Liver (tissue), 3 donors: ENCODE results near the gene MRPS23.

Experiments
- EGR1 ChIP-seq, 2 donors: IDR thresholded peaks; 2 replicates each; pipeline ENCODE4 v1.6.1; 2016 to 2018; ENCODE audit warnings: antibody characterized with exemption in 2 of 2, low read depth in 2 of 2
- FOXA1 ChIP-seq: IDR thresholded peaks from 2 replicates; pipeline ENCODE4 v1.6.1; 2016; ENCODE audit warnings: antibody characterized with exemption
- FOXA2 ChIP-seq: IDR thresholded peaks from 2 replicates; pipeline ENCODE4 v1.6.1; 2016; ENCODE audit warnings: antibody characterized with exemption
- GABPA ChIP-seq, 2 donors: IDR thresholded peaks in 1 of 2; conservative IDR thresholded peaks in 1 of 2; 2 replicates each; pipeline ENCODE4 v1.6.1; 2016; ENCODE audit warnings: antibody characterized with exemption in 2 of 2, mild to moderate bottlenecking in 1 of 2, moderate library complexity in 1 of 2
- HNF4A ChIP-seq, 2 donors: conservative IDR thresholded peaks; 2 replicates each; pipeline ENCODE4 v1.6.1; 2016; ENCODE audit warnings: antibody characterized with exemption in 2 of 2, mild to moderate bottlenecking in 2 of 2
- JUND ChIP-seq, 2 donors: IDR thresholded peaks; 2 replicates each; pipeline ENCODE4 v1.6.1; 2016; ENCODE audit warnings: antibody characterized with exemption in 2 of 2
- RAD21 ChIP-seq, 2 donors: IDR thresholded peaks; 2 replicates each; pipeline ENCODE4 v1.6.1; 2016; ENCODE audit warnings: antibody characterized with exemption in 2 of 2, mild to moderate bottlenecking in 2 of 2
- RXRA ChIP-seq, 2 donors: IDR thresholded peaks; 2 replicates each; pipeline ENCODE4 v1.6.1; 2017 to 2018; ENCODE audit warnings: antibody characterized with exemption in 2 of 2, mild to moderate bottlenecking in 1 of 2
- TAF1 ChIP-seq: conservative IDR thresholded peaks from 2 replicates; pipeline ENCODE4 v1.6.1; 2016; ENCODE audit warnings: antibody characterized with exemption, mild to moderate bottlenecking
- YY1 ChIP-seq: IDR thresholded peaks from 2 replicates; pipeline ENCODE4 v1.6.1; 2016; ENCODE audit warnings: antibody characterized with exemption, mild to moderate bottlenecking
- TF ChIP-seq, protein P1 (sequence below): fragments of 150-350 bp; IDR thresholded peaks from 2 replicates; pipeline ENCODE4 v1.5.1; 2017; ENCODE audit warnings: improper control_type of control experiment, low read depth, low read length; ENCODE audit not compliant: missing input control
- TF ChIP-seq, protein P2 (sequence below): IDR thresholded peaks from 2 replicates; pipeline ENCODE4 v1.6.1; 2016; ENCODE audit warnings: antibody characterized with exemption
- TF ChIP-seq, protein P3 (sequence below): IDR thresholded peaks from 2 replicates; pipeline ENCODE4 v1.6.1; 2016; ENCODE audit warnings: antibody characterized with exemption, mild to moderate bottlenecking
- TF ChIP-seq, protein P4 (sequence below): IDR thresholded peaks from 2 replicates; pipeline ENCODE4 v1.6.1; 2016; ENCODE audit warnings: antibody characterized with exemption
- donor health status: healthy.
- donor health status: healthy.

DNA sequence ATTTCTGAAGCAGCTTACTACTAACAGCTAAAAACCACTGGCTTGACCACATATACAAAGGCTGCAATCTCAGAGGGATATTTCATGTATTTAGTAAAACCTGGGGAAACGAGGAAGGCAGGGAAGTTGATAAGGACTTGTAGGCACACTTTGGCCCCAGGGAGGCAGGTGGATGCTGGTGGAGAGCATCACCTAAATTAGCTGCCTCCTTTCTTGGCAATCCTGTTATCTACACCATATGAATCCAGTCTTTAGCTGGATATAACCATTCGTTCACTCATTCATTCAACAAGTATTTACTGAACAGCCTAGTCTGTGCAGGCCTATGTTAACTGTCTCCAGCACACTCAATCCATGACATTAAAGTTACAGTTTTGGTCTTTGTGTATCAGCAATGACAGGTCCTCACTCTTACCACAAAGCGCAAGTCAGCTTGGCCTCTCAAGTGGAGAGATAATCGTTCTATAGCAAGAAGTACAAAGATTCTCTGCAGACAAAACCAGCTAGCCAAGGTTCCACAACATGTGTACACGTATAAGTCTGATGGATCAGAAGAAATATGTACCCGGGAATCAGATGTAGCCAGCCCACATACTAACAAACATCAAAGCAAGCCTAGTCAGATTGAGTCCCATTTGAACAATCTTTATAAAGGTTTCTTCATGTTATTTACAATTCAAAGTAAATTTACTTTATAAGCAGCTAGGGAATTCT lies 10.8 kb downstream of the MRPS23 start:
- TF ChIP-seq, protein P1, sequence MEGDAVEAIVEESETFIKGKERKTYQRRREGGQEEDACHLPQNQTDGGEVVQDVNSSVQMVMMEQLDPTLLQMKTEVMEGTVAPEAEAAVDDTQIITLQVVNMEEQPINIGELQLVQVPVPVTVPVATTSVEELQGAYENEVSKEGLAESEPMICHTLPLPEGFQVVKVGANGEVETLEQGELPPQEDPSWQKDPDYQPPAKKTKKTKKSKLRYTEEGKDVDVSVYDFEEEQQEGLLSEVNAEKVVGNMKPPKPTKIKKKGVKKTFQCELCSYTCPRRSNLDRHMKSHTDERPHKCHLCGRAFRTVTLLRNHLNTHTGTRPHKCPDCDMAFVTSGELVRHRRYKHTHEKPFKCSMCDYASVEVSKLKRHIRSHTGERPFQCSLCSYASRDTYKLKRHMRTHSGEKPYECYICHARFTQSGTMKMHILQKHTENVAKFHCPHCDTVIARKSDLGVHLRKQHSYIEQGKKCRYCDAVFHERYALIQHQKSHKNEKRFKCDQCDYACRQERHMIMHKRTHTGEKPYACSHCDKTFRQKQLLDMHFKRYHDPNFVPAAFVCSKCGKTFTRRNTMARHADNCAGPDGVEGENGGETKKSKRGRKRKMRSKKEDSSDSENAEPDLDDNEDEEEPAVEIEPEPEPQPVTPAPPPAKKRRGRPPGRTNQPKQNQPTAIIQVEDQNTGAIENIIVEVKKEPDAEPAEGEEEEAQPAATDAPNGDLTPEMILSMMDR = no peak
- TF ChIP-seq, protein P2, sequence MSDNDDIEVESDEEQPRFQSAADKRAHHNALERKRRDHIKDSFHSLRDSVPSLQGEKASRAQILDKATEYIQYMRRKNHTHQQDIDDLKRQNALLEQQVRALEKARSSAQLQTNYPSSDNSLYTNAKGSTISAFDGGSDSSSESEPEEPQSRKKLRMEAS = no peak
- TF ChIP-seq JUND (IDR thresholded peaks at IDR 0.05) = no peak
- no peak for TF ChIP-seq TAF1
- no peak for TF ChIP-seq EGR1 (IDR thresholded peaks at IDR 0.05; ENCODE audit: low read depth in 2 of 2)
- no peak for TF ChIP-seq HNF4A (conservative IDR thresholded peaks at IDR 0.05)
- TF ChIP-seq RAD21 (IDR thresholded peaks at IDR 0.05) = no peak
- TF ChIP-seq FOXA2 = no peak
- TF ChIP-seq, protein P3, sequence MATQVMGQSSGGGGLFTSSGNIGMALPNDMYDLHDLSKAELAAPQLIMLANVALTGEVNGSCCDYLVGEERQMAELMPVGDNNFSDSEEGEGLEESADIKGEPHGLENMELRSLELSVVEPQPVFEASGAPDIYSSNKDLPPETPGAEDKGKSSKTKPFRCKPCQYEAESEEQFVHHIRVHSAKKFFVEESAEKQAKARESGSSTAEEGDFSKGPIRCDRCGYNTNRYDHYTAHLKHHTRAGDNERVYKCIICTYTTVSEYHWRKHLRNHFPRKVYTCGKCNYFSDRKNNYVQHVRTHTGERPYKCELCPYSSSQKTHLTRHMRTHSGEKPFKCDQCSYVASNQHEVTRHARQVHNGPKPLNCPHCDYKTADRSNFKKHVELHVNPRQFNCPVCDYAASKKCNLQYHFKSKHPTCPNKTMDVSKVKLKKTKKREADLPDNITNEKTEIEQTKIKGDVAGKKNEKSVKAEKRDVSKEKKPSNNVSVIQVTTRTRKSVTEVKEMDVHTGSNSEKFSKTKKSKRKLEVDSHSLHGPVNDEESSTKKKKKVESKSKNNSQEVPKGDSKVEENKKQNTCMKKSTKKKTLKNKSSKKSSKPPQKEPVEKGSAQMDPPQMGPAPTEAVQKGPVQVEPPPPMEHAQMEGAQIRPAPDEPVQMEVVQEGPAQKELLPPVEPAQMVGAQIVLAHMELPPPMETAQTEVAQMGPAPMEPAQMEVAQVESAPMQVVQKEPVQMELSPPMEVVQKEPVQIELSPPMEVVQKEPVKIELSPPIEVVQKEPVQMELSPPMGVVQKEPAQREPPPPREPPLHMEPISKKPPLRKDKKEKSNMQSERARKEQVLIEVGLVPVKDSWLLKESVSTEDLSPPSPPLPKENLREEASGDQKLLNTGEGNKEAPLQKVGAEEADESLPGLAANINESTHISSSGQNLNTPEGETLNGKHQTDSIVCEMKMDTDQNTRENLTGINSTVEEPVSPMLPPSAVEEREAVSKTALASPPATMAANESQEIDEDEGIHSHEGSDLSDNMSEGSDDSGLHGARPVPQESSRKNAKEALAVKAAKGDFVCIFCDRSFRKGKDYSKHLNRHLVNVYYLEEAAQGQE = no peak
- TF ChIP-seq, protein P4, sequence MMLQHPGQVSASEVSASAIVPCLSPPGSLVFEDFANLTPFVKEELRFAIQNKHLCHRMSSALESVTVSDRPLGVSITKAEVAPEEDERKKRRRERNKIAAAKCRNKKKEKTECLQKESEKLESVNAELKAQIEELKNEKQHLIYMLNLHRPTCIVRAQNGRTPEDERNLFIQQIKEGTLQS = no peak
- no peak for TF ChIP-seq GABPA (IDR thresholded peaks at IDR 0.05 in 1 of 2, conservative IDR thresholded peaks at IDR 0.05 in 1 of 2)
- no peak for TF ChIP-seq RXRA (IDR thresholded peaks at IDR 0.05)
- TF ChIP-seq YY1 = no peak
- no peak for TF ChIP-seq FOXA1
